NCI-H2227 treated with DMSO at 0.1 percent for 48 hours (cell line): ENCODE data around the gene CDC73.

Experiments used
- DNase-seq: peaks from one replicate; lab custom pipeline; 2025; lab: John Stamatoyannopoulos, UW

The CDC73 gene

DNA sequence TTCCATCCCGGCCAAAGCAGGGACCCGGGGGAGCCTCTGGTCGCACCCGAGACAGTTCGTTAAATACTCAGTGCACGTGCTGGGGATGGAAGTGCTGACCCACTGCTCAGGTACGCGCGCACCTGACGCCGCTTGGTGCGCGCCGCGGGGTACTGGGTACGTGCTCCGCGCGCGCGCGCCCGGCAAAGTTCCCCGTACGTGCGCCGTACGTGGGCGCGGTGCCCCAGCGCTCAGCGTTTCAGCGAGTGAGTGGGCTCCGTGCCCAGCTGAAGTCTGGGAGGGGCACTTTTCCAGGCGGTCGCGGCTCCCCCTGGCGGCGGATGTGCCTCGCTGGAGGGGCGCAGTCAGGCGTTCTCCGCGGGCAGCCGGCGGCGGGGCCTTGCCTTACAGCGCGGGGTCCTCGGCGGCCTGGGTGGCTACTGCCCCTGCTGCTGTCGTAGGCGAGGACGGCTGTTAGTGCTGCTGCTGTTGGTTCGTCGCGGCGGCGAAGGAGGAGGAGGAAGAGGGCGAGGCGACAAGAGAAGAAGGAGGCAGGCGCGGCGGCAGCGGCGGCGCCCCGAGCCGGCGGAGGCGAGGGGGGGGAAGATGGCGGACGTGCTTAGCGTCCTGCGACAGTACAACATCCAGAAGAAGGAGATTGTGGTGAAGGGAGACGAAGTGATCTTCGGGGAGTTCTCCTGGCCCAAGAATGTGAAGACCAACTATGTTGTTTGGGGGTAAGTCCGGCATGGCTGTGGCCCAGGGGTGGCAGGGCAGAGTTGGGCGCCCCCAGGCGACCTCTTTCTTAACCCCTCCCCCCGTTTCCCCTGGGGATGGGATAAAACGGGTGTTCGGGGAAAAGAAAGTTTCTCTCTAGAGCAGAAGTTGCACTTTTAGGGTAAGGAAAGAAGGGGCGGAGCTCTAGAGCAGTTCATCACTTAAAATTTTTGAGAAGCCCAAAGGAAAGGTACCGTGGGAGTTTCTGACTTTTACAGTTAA is at the start of gene CDC73:
TSS of gene CDC73 (plus strand) at position 416 of the 978 bp plus-strand sequence. CDS start at position 586, 170 bp downstream.
- DNase-seq = peak; percentile 96

DNA sequence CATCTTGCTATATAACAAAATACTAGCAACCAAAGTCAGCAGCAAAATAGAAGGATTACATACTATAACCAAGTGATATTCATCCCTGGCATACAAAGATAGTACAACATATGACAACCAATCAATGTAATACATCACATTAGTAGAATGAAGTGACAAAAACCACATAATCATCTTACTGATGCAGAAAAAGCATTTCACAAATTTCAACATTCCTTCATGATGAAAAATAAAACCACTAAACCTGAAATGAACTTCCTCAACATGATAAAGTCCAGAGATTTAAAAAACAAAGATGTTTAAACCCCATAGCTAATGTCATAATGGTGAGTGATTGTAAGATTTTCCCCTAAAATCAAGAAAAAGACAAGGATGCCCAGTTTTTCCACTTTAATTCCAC is 43.8 kb upstream of the CDC73 start:
- DNase-seq = no peak

DNA sequence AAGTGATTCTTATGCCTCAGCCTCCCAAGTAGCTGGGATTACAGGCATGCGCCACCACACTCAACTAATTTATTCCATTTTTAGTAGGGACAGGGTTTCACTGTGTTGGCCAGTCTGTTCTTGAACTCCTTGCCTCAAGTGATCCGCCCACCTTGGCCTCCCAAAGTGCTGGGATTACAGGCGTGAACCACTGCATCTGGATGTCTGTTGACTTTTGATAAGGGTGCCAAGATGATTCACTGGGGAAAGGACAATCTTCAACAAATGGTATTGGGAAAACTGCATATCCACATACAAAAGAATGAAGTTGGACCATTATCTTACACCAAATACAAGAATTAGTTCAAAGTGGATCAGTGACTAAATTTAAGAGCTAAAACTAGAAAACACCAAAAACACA is 42.6 kb upstream of the CDC73 start:
- DNase-seq = no peak

DNA sequence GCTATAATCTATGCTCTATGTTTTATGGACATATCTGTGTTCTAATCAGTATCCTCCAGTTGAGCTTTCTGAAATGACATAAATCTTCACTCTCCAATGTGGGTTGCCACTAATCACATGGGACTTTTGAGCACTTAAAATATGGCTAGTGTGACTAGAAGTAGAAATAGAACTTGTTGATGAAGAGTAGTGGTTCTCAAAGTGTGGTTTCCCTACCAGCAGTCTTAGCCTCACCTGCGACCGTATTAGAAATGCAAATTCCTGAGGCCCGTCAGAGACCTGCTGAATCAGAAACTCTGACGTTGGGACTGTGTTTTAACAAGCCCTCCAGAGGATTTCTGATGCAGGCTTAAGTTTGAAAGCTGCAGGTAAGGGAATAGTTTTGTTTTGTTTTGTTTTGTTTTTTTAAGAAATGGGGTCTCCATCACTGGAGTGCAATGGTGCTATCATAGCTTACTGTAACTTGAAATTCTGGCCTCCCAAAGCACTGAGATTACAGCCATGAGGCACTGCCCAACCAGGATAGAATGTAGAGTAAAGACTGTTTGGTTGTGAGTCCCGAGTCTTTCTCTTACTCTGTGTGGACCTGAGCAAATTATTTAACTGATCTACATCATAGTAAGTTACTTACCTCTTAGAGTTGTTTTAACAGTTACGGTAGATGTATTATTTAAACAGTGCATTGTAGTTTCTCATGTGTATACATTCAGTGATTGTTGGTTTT is 38.3 kb upstream of the CDC73 start:
- DNase-seq = no peak

DNA sequence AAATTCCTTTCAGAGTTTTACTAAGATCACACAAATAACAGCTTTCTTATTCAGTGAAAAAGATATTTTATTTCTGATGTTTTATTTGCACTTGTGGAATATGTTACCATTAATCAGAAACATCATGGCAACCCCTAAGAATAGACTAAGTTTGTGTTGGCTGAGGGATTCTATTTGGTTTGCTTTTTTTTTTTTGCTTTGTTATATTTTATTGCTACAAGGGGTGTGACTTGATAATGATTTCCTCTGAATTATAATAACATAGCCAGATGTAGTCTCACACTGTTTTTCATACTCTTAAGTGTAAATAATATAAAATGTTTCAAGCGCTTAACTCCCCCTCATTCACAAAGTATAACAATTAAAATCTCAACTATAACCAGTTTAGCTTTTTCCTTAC is 36.6 kb upstream of the CDC73 start:
- DNase-seq = no peak

DNA sequence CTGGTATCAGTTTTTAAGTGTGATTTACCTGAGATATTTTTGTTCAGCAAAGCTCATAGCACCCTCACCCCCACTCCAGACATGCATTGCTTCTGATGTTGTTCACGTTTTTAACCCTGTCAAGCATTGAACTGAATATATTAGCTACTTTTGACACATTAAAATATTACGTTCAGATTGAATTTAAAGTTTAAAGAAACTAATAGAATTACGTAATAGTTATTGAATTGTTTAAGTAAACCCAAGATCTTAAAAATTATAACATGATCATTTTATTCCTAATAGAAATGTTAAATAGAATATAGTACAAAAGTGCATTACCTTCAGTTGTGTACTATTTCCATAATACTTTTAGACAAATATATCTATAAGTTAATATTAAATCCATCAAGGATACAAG is 35.5 kb upstream of the CDC73 start:
- no peak for DNase-seq

DNA sequence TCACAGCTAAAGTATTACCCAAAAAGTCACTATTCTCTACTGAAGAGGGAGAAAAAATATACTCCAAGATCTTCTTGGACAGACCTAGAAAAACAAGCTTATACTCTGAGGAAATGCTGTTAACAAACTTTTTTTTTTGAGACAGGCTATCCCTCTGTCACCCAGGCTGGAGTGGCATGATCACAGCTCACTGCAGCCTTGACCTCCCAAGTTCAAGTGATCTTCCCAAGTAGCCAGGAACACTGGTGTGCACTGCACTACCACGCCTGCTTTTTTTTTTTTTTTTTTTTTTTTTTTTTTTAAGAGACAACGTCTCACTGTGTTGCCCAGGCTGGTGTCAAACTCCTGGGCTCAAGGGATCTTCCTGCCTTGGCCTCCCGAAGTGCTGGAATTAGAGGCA is 33.9 kb upstream of the CDC73 start:
- no peak for DNase-seq

DNA sequence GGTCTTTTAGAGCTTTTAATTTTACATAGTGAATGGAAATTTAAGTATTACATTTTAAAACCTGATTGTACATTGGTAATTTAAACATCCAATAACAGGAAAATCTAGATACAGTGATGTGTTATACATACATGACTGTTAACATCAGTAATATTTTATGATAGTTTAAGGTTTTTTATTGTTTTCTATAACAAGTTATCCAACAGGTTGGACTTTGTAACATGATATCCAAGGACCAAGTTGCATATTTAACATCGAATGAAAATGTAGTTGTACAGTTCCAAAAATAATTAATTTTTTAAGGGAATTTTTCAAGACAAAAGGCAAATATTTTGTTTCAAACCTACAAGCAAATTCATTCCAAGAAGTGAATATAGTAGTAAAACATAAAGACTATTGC is 31.0 kb upstream of the CDC73 start:
- DNase-seq = no peak

DNA sequence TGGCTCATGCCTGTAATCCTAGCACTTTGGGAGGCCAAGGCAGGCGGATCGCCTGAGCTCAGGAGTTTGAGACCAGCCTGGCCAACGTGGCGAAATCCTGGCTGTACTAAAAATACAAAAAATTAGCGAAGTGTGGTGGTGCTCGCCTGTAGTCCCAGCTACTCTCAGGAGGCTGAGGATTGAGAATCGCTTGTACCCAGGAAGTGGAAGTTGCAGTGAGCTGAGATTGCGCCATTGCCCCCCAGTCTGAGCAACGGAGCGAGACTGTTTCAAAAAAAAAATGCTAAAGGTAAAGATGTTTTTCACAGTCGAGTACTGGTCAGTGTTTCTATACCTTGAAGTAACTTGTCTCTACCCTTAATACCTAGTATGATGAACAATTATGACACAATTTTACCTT is 27.7 kb upstream of the CDC73 start:
- DNase-seq = no peak

DNA sequence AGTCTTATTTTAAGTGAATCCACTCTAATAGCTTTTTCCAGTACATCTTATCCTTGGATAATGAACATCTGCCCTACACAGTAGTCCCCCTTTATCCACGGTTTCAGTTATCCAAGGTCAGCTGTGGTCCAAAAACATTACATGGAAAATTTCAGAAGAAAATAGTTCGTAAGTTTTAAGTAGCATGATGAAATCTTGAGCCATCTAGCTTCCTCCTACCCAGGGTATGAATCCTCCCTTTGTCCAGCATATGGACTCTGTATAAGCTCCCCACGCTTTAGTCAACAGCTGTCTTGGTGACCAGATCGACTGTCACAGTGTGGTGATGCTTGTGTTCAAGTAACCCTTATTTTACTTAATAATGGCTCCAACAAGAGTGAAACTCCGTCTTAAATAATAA is 19.2 kb upstream of the CDC73 start:
- no peak for DNase-seq

DNA sequence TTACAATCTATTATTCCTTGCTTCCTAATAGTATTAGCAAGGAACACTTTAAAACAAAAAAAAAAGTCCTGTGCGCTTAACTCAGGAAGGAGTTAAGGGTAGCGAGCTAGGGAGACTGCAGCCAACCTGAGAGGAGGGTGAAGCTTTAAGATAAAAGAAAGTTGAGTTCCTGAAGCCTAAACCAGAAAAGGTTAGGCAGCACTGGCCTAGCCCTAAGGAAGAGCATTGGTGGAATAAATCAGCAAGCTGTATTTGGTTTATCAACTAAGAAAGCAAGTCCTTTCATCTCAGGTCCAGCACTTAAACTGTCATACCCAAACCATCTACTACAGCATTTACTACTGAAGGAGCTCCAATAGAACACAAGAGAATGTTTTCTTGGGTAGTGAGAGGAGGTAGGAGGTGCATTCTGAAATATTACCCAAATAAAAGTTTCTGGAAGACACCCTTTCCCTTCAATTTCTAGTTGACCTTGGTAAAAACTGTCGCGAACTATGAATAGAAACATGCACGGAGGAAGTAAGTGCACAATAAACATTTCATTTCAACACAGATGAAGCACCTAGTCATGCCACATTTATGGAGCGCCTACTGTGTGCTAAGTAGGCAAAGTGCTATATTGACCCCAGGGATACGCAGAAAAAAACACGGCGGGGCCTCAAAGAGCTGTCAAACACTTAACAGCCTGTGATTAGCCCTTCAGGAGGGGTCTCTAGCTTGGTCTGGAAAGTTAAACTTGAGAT is 17.9 kb upstream of the CDC73 start:
- DNase-seq = no peak

DNA sequence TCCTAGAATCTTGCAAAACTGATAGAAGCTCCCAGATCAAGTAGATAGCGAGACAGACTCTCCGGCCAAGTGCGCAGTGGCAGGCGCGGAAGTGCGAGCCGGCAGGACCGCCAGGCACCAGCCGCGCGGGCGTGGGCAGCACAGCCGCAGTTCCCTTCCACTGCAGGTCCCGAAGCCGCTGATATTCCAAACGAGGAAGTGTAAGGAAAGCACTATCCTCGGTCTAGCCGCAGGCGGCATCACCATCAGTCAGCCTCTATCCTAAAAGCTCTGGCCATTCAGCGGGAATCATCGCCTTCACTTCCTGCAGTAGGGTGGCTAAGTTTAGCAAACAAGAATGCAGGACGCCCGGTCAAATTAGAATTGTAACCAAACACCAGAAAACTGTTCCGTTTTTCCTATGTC is 17.3 kb upstream of the CDC73 start:
- DNase-seq = no peak

DNA sequence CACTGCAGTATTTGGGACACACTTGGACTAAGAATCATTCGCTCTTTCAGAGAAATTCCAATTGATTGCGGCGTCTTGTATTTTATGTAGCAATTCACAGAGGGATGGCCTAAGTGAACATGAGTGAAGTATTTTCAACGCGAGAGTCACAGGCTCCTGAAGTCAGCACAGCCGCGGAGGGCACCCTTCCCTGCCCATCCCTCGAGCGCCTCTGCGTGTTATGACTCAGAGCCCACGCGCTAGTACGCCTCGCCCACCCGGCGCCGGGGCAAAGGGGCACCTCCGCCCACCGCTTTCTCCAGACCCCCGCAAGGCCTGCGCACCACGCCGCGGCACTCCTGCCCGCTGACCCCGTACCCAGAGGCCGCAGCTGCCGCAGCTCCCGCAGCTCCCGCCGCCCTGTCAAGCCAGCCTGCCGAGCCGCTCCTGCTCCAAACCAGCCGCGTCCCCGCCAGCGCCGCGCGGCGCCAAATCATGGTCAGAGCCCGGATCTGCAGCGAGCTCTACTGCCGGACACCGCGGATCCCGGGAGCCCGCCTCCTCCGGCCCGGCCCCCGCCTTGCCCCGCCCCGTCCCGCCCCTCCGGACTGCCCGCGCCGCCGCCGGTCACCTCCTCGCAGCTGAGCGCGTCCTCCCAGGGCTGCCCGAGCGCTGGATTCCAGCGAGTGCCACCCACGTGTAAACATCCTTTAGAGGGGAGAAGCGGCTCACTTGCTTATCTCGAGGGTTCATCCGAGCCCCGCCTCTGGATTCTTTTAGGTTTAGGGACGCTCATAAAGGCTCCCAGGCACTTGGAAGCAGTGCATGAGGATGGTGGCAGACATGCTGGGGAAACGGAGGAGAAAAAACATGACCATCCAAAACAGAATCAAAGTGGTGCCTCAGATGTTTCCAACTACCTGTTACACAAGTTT is 16.7 kb upstream of the CDC73 start, which contains the start of gene GLRX2:
TSS of gene GLRX2 (minus strand) at position 508 of the 914 bp plus-strand sequence. CDS start at position 476, 32 bp downstream.
- peak; percentile 73 for DNase-seq

DNA sequence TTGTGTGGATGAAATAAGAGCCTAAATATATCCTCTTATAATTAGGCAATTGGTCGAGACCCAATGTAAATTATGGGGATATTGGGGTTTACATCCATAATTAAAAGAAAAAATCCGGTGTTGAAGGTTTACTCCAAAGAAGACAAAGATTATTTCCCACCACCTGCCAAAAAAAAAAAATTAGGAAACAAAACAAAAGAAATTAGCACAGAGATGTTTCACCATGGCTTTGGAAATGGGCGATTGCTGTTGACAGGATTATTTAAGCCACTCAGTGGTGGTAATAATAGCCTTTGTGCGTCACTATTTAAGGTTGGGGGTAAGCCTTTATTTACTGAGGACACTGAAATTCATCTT is 16.0 kb upstream of the CDC73 start:
- peak; percentile 61 for DNase-seq

DNA sequence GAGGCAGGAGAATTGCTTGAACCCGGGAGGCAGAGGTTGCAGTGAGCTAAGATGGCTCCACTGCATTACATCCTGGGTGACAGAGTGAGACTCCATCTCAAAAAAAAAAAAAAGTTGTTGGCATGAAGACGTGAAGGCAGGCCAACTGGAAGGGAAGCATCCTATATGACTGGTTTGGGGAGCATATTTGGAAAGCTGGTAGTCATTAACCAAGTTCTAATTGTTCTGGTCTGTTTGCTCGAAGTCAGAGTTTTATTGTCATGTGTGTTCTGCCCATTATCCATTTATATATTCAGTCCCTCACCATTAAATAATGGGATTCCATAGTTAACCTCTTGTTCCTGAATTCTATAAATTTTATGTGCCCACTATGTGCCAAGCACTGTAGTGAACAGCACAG is 13.4 kb upstream of the CDC73 start:
- DNase-seq = no peak

DNA sequence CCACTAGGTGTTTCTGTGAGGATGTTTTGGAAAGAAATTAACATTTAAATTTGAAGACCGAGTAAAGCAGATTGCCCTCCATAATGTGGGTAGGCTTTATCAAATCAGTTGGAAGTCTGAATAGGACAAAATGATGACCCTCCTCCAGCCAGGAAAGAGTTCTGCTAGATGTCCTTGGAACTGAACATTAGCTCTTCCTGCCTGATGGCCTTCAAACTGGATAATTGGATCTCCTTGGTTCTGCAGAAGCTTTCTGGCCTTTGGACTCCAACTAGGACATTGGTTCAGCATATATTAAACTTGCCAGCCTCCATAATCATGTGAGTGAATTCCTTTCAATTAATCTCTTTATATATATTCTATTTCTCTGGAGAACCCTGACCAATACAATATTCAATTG is 12.2 kb upstream of the CDC73 start:
- DNase-seq = no peak

DNA sequence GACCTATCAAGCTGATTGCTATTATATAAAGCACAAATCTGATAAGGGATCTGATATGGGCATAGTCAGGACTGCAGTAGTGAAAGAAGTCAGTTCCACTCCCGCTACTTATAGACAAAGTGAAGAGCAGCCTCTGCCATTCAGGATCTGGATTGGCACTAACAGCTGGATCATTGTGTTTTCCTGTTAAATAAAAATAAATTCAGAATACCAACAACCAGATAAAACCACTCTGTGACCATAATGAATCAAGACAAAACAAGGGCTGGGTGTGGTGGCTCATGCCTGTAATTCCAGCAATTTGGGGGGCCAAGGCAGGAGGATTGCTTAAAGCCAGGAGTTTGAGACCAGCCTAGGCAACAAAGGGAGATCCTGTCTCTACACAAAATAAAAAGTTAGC is 11.6 kb upstream of the CDC73 start:
- no peak for DNase-seq

DNA sequence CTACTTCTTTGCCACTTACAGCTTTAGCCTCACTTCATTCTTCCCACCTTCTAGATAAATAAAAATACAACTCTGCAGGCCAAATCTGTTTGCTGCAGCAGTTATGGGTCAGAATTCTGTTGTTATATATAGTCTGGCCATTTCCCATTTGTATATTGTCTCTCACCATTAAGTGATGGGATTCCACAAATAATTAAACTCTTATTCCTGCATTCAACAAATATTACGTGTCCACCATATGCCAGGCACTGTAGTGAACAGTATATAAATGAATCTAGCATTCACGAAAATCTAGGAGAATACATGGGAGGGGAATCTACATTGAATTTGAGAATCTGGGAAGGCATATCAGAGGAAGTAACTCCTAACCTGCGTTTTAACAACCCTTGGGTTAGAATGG is 11.0 kb upstream of the CDC73 start:
- DNase-seq = no peak

DNA sequence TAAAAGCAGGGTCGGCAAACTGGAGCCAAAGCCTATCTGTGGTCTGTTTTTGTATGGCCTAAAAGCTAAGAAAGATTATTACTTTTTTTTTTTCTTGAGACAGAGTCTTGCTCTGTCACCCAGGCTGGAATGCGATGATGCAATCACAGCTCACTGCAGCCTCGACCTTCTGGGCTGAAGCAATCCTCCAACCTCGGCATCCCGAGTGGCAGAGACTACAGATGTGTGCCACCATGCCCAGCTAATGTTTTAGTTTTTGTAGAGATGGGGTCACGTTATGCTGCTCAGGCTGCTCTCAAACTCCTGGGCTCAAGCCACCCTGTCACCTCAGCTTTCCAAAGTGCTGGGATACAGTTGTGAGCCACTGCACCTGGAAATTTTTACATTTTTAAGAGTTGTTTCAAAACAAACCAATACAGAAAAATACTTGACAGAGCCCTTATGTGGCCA is 10.2 kb upstream of the CDC73 start:
- no peak for DNase-seq

DNA sequence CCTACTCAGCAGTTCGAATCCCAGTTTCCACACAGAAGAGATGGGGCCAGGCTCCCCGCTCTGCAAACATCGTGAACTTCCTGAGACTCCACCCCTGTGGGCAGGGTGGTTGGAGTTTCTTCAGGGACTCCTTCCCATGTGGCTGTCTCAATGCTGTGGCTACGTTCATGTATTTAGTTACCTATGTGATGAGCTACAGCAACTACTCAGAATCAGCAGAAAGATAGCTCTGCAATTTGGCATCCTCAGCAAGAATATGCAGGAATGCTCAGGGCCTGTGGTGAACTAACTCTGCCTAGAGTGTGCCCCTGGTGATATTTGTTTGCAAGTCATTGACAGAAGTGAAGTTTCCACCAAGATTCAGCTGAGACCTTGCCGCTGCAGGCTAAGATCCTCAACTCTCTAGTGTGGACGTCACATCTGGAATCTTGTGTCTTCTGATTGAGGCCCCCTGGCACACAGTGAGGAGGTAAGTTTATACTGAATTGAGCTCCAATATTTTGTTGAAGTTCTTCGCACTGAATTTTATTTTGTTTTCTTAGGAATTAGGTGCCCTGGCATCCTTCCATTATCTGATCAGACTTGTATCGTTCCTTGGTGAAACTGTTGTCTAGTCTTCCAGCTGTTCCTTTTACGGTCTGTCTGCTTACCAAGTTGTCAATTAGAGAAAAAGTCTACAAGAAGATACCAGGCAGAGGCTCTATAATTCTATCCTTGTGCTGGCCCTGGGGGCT is 8.4 kb upstream of the CDC73 start:
- DNase-seq = no peak

DNA sequence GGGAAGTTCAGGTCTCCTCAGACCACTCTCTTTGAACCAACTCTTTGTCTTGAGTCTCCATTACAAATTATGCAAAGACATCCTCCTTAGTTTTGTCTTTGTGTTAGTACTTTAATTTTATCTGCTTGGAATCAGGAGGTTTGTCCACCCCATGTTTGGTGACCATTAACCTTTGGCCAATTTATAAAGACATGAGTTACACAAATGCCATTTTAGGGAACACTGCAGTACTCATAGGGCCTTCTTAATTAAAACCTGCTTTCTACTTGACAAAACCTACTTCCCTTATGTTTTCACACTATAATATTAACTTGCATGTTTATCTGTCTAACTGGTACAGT is 7.9 kb upstream of the CDC73 start:
- no peak for DNase-seq
